HT-29 (cell line): Measurements from ENCODE around the gene GPRC5C. TPM values are rescaled to one million over a fixed set of nuclear protein-coding genes. Genes with fewer than 3 reads are reported as not detected.

Experiments
- DNase-seq: peaks from one replicate; pipeline ENCODE4 v3.0.0-alpha.2; 2015; ENCODE audit warnings: low spot score
- total RNA-seq: library from RNA; depleted of rRNA; stranded (reverse); fragments of >200 nt; shearing (Covaris generic); gene quantifications from 2 replicates; pipeline ENCODE4 v1.2.3, GENCODE V29; 2014

The GPRC5C gene
- total RNA-seq, 1 experiment from 2014 or later: 149 TPM

DNA sequence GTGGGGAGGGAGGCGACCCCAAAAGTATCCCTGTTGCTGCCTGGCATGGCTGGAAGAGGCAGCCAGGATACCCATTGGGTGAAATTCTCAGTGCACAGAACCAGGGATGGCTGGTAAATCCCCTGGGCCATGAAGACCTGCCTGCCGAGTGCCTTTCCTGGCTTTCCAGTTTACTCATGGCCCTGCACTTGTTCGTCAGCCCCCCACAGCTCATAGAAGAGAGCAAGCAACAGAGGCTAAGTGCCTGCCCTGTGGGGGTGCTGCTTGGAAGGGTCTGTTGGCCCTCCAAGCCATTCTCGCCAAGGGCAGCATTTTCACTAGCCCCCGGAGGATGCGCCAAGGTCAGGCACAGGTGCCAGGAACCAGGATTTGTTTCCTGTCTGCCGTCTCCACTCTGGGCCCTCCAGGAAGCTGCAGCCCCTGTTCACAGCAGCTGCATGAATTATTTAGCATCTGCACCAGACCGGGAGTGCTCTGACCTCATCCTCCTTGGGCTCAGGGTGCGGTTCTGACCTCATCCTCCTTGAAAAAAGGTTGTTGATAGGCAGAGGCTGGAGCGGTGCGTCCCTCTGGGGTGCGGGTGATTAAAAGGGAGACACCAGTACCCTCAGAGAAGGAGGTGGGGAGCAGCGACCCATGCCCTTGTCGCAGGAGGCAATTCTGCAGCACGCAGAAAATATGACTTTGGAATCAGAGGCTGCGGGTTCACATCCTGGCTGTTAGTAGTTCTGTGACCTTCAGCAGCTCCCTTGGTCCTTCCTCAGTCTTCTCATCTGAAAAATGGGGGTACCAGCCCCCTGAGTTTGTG, 20.3 kb downstream of the GPRC5C start:
- no peak for DNase-seq

DNA sequence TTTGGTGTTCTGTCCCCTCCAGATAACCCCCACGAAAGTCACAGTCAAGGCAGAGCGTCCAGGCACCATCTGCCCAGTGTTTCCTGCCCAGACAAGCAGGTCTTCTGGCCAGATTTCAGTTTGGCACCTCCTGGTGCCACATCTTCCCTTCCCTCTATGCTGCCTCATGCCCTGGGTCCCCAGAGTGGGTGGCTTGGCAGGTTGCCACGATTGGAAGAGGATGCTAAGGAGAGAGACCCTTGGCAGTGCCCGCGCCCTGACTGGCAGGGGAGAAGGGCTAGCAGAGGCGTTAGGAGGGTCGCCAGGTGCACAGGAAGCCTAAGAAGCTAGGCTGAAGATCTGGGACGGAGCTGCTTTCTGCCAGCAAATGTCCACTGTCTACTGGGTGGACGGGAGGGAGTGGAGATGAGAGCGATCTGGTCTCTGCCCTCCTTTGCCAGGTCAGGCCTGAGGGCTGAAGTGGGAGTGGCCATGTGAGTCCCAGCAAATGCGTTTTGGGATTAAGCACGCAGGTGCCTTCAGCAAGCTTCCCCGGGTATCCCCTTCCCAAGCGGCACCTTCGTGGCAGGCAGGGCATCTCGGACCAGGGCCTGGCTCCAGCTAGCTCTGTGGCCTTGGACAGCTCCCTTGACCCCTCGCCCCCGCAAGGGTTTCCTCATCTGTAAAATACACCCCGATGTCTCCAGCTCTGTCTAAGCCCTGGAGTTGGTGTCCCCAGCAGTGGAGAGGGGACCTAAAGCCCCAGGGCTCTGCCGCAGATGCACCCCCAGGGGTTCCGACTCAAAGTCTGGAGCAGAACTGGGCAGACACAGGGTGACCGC, 21.2 kb downstream of the GPRC5C start:
- no peak for DNase-seq

DNA sequence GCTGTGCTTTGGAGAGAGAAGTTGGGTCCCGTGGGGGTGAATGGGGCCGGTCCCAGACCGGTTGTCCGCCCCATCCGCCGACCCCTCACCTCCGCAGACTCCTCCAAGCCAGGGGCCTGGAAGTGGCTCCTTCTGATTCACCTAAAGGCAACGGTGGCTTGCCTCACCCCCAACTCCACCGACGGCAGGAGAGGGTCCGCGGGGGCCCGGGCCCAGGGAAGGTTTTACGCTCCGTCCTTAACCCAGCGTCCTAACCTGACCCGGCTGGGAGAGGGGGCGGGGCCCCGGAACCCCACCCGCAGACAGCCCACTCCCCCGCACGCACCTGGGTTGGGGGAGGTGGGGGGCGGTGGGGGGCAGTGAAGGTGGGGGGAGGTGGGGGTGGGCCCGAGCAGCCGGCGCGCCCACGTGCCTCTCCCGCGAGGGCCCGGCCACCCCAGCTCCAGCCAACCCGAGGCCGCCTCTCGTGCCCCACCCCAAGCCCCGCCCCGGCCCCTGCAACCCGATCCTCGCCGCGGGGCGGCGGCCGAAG, 21.8 kb downstream of the GPRC5C start:
- DNase-seq: no peak

DNA sequence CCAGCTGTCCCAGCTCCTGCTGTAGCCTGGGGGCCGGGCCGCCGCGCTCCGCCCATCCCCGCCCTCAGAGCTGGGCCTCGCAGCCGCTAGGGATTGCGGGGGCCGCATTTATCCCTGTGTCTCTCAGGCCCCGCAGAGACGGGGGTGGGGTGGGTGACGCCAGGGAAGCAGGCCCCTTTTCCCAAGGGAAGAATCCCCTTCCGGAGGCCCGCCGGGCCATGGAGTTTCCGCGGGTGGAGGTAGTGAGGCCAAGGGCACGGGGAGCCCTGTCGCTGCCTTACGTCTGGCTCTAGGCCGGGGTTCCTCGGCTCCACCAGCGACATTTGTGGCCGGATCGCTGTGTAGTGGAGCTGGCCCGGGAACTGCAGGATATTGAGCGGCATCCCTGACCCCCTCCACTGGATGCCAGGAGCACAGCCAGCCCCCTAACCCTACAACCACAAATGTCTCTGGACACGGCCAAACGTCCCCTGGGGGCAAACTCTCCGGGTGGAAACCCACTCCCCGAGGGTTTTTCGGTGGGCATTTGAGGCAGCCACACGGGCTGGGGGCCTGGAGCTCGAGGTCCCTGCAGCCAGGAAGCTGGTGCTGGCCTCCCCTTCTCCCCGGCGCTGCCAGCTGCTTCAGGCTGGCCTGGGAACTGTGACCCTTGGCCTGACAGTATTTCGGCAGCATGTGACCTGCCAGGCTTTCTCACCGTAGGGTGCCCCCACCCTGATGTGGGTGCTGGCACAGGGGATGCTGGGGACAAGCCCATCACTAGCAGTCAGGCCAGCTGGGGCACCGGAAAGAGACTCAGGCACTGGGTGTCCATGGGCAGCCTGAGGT, 22.5 kb downstream of the GPRC5C start:
- DNase-seq: peak; percentile 86

DNA sequence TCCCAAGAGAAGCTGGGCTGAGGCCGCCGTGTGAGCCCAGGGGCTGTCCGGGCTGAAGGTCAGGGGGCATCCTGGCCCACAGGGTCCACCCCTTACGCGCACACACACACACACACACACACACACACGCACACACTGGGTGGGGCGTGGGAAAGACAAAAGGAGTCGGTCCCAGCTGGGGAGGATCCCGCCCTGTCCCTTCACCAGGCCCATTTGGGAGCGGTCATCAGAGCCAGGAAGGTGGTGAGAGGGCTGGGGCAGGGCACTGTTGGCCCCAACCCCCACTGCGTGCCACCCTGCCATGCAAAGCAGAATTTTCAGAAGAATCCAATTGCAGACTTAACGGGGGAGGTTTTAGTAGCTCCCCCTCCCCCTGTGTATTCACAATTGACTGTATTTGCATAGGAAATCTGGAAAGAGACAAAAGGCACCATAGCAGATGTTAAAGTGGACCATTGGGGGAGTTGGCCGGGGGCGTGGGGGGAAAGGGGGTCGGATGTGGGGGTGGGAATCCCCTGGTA, 23.2 kb downstream of the GPRC5C start:
- DNase-seq: no peak

DNA sequence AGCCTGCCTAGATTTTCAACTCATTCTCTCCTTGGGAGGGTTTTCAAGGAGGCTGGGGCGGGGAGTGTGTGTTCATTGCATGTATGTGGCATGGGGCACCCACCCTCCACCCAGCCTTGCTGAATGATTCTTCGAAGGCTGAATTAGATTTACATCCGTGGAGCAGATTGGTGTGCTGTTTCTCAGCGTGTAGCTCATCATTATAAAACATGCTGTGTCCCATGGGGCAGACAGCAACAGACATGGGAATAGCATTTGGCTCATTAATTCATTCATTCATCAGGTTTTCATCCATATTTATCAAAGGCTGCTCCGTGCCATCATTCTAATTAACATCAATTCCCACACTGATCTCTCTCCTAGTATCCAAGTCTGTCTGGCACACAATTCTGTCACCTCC, 23.9 kb downstream of the GPRC5C start:
- DNase-seq: no peak

DNA sequence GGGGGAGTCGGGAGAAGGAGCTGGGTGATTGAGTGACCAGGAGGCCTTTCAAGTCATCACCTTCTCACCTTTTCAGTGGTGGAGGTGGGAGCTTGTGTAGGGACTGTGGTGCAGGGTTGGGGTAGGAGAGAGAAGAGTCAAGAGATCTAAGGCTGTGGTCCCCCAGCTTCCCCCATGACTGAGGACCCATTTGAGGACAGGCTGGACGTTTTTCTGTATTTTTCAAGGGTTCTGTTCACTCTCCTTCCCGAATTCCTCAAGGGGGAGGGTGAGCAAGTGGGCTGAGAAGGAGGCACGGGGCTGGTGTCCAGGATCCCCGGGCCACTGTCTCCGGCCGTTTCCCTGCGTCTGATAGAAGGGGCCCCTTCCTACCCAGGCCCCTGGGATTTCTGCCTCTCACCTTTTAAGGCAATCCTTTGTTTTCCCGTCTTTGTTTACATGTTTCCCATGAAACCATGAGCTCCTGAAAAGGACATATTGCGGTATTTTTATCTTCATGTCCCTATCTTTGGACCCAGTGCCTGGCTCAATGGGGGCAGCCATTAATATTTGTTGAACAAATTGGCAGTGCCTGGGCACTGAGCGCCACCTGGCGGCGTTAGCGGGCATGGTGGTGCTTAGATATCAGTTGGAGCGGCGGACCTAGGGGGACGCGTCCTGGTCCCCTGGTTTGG, 25.4 kb downstream of the GPRC5C start:
- DNase-seq: peak; percentile 81

DNA sequence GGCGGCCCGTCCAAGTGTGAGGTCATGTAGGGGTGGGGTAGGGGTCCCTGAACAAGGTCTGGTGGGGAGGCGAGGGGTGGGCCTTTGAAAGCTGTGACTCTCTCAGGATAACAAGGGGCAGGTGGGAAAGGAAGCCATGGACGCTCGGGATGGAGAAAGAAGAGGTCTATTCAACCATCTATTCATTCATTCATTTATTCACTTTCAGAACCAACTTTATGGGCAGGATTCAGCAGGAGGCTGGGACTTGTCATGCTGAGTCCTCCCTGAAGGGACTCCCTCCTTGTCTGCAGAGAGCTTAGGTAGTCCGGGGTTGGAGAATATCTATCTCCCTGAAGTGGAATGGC, 25.9 kb downstream of the GPRC5C start:
- DNase-seq: no peak

DNA sequence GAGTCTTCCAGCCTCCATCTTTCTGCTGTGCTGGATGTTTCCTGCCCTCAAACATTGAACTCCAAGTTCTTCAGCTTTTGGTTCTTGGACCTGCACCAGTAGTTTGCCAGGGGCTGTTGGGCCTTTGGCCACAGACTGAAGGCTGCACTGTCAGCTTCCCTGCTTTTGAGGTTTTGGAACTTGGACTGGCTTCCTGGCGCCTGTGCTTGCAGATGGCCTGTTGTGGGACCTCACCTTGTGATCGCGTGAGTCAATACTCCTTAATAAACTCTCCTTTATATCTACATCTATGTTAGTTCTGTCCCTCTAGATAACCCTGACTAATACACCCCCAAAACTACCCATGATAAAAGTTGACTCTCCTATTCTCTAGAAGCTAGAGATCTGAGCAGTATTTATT, 26.9 kb downstream of the GPRC5C start:
- no peak for DNase-seq

DNA sequence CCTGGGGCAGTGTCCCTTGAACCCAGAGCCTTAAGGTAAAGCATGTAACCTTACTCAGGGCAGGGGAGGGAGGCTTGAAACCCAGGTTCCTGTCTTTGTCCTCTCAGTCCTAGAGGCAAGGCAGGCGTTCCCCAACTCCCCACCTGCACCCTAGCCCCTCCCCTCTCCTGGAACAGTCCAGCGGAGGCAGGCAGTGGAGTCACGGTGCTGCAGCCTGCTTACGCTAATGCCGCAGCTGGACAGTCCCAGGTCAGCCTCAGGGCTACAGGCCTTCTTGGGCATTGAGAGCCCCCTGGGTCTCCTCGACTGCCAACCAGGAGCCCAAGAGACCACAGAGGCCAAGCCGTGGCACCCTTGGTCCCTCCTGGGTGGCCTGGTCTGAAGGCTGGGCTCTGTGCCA, 27.7 kb downstream of the GPRC5C start:
- no peak for DNase-seq

DNA sequence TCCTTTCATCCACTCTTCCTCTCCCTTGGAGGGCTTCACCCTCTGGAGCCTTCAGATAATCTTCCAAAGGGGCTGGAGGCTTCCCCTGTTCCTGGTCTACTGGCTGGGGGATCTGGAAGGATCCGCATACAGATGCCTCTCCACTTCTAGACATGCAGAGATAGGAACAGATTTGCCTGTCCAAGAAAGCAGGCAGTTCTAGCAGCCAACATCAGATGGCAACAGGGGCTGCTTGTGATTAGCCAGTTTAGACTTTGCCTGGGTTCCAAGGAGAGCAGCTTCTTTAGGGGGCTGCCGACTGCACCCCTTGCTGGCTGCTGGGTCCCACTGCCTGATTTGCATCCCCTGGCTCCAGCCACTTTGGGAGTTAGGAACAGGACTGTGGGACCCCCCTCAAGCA, 28.4 kb downstream of the GPRC5C start:
- DNase-seq: no peak

DNA sequence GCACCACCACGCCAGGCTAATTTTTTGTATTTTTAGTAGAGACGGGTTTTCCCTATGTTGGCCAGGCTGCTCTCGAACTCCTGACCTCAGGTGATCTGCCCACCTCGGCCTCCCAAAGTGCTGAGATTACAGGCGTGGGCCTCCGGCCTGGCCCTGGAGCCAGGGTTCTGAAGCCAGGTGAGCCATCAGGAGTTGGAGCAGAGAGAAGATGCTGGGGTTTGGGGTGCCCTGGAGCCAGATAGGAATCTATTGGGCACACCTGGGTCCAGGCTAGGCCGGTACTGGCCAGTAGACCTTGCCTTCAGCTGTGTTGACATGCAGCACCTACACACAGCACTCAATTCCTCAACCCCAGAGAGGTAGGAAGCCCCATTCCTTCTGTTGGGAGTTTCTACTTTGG, 29.1 kb downstream of the GPRC5C start:
- no peak for DNase-seq

DNA sequence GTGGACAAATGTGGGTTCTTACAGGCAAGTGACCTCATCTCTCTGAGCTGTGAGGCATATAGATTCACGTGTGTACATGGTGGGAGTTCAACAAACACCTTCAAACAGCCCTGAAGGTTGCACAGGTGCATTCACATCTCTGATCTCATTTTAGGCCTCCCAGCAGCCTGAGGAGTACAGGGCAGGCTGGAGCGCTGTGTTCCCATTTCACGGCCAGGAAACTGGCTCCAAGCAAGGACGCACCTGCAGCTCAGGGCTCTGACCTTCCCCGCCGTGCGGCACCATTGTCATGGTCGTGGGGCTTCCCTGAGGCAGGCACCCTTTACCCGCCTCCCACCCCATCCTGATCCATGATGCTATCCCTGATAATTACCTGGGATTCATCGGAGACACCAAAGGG, 29.7 kb downstream of the GPRC5C start:
- no peak for DNase-seq

DNA sequence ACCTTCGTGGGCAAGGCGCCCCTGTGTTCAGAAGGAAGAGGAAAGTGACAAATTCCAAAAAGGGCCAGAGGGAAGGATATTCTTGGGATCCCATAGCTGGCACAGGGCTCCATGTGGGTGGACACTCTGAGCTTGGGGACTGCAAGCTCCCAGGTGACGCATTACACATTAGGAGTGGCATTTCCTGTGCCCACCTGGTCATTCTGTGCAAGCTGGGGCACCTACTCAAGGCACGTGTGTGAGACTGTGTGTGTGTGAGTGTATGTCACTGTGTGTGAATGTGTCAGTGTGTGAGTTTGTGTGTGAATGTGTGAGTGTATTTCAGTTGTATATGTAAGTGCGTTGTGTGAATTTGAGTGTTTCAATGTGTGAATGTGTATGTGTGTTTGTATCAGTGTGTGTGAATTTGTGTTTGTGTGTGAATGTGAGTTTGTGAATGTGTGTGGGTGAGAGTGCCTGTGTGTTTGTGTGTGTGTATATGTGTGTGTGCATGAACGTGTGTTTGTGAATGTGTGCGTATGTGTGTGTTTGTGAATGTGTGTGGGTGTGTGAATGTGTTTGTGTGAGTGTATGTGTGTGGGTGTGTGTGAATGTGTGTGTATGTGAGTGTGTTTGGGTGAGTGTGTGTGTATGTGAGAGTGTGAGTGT, 33.0 kb downstream of the GPRC5C start:
- no peak for DNase-seq

DNA sequence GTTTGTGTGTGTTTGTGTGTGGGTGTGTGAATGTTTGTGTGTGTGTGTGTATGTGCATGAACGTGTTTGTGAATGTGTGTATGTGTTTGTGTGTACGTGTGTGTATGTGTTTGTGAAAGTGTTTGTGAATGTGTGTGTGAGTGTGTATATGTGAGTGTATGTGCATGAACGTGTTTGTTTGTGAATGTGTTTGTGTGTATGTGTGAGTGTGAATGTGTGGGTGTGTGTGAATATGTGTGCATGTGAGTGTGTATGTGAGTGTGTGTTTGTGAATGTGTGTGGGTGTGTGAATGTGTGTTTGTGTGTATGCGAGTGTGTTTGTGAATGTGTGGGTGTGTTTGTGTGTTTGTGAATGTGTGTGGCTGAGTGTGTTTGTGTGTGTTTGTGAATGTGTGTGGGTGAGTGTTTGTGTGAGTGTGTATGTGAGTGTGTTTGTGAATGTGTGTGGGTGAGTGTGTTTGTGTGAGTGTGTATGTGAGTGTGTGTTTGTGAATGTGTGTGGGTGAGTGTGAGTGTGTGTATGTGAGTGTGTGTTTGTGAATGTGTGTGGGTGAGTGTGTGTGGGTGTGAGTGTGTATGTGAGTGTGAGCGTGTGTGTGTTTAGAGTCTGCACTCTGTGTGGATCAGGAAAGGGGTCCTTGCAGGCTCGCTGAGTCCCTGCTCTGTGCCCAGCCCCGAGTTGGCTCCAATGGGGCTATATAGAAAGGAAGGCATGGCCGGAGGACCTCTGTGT, 33.7 kb downstream of the GPRC5C start:
- no peak for DNase-seq

DNA sequence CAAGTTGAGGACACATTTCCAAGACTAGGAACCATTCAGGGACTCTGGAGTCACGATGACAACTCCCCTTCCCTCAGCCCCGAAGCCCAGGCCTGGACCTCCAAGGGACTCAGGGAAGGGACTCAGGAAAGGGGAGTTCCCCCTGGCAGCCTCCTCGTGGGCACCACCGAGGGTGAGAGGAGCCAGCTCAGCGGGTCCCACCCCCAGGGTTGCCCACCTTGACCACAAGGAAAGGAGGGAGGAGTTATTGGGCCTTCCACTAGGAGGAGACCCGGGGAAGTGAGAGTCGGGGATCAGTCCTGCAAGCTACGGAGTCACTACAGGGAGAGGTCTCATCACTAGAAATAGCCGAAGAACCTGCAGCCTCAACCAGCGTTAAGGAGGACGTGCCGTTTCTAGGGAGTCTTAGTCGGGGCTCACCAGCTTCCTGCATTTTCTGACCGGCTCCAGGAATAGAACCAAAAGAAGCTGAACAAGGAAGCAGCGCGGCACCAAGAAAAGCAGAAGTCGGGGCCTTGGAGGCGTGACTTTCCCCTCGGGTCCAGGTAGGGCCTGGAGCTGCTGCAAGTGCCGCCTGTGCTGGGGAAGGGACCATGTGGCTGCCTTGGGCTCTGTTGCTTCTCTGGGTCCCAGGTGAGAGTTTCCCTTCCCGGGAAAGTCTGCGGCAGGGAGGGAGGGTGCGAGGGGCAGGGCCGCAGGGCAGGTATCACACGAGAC, 34.4 kb downstream of the GPRC5C start, which contains the start of gene CD300A:
Gene CD300A (plus strand): TSS at position 524 of the 717 bp plus-strand sequence. CDS start 70 bp downstream, at position 594.
- DNase-seq: no peak

DNA sequence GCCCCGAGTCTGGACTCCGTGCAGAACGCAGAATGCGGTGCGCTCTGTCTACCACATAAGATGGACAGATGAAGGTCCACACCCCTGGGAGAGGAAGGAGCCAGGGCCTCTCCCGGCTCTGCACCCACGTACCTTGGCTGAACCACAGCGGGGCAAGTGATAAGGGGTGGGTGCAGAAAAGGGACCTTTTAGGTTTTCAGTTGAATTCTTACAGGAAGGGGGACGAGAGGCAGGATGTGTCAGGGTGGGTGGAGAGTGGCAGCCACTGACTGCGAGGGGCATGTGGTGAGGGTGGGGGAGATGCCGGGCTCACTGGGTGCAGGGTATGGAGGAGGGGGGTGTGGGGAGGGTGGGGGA, 34.9 kb downstream of the GPRC5C start:
- DNase-seq: no peak

DNA sequence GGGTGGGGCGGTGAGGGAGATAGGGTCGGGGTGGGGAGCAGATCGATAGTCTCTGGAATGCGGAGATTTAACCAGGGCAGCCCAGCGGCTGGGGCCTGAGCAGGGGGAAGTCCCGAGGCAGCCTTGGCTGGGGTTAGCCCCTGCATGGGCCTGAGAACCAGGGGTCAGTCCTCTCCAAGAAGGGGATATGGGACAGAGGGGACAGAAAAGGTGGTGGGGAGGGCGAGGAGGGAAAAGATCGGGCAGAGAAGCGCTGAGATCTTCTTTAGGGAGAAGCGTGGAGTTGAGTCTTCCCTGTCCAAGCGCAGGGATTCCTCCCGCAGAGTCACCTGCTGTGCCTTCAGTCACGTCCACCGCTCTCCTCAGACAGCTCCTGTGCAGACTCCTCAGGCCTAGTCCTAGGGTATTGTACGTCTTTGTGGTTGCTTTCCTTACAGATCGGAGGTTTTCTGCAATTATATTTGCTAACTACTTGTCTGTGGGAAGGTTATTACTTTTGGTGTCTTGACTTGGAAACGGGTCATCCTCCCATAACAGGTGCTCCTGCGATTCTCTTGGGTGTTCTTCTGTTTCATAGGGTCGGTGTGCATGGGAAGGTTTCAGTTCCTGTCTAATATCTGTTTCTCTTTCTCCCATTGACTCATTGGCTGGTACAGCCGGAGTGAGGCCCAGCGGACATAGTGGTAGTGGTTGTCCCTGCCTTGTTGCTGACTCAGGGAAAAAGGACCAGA, 35.5 kb downstream of the GPRC5C start:
- DNase-seq: no peak
